Osteoblast (primary cell): ENCODE results near the gene MACROH2A1. TPM values are rescaled to one million over a fixed set of nuclear protein-coding genes. Genes with fewer than 3 reads are reported as not detected.

Experiments
- DNase-seq: peaks from one replicate; pipeline ENCODE4 v3.0.0; 2011; ENCODE audit warnings: low spot score, mixed read lengths; ENCODE audit not compliant: insufficient read length; ENCODE audit errors: missing footprints
- H2AFZ ChIP-seq: 2 replicates; pipeline ENCODE4 v1.6.0; 2011; ENCODE audit warnings: mild to moderate bottlenecking, low read length
- H3K27ac ChIP-seq: 2 replicates; pipeline ENCODE4 v1.5.1; 2011; ENCODE audit warnings: mild to moderate bottlenecking, low read depth, low read length, moderate library complexity
- H3K27me3 ChIP-seq: 2 replicates; pipeline ENCODE4 v1.6.0; 2012; ENCODE audit warnings: mild to moderate bottlenecking, control low read depth, inconsistent platforms, low read length, moderate library complexity; ENCODE audit not compliant: insufficient read depth
- H3K36me3 ChIP-seq: 2 replicates; pipeline ENCODE4 v1.5.1; 2011; ENCODE audit warnings: mild to moderate bottlenecking, low read length, control low read depth, moderate library complexity; ENCODE audit not compliant: insufficient read depth
- H3K4me1 ChIP-seq: 2 replicates; pipeline ENCODE4 v1.5.1; 2011; ENCODE audit warnings: mild to moderate bottlenecking, low read length, control low read depth, moderate library complexity; ENCODE audit not compliant: insufficient read depth
- H3K4me2 ChIP-seq: 2 replicates; pipeline ENCODE4 v1.6.0; 2011; ENCODE audit warnings: mild to moderate bottlenecking, low read length; ENCODE audit not compliant: insufficient read depth
- H3K4me3 ChIP-seq: fragments of 200-600 bp; sonication (generic); 3 replicates; pipeline ENCODE4 v1.5.1; 2012; ENCODE audit warnings: mild to moderate bottlenecking, low read length, inconsistent platforms; ENCODE audit not compliant: insufficient read depth
- H3K79me2 ChIP-seq: 2 replicates; pipeline ENCODE4 v1.6.0; 2012; ENCODE audit warnings: mild to moderate bottlenecking, low read length, control low read depth, inconsistent platforms; ENCODE audit not compliant: insufficient read depth
- H3K9me3 ChIP-seq: 2 replicates; pipeline ENCODE4 v1.5.1; 2011; ENCODE audit warnings: low read depth, low read length, control low read depth
- H4K20me1 ChIP-seq: 2 replicates; pipeline ENCODE4 v1.6.0; 2012; ENCODE audit warnings: mild to moderate bottlenecking, low read length, control low read depth; ENCODE audit not compliant: insufficient read depth
- total RNA-seq: library from RNA; depleted of rRNA; stranded (reverse); fragments of >200 nt; gene quantifications from 2 replicates; pipeline ENCODE4 v1.2.3, GENCODE V29; 2012
- TF ChIP-seq, protein P1 (sequence below): IDR thresholded peaks from 2 replicates; pipeline ENCODE4 v1.5.1; 2011; ENCODE audit warnings: mild to moderate bottlenecking, low read depth, low read length, moderate library complexity; ENCODE audit errors: extremely low read depth

MACROH2A1 gene
- total RNA-seq, 1 donor = 162 TPM

DNA sequence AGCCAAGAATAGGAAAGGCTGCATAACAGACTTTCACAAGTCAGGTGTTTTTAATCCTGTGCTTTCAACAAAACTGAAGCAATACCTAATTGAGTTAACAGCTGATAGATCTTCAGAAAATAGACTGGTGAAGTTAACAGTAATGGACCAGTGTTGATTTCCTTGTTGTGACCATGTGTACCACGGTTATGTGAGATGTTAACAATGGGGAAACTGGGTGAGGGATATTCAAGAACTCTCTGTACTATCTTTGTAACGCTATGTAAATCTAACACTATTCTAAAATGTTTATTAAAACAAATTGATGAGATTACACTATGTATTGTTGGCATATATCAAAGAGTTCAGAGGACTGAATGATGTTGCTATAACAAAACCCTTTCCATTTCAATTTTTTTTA, 36.9 kb downstream of the MACROH2A1 start:
- Histone ChIP-seq H3K36me3 (peaks cover 9% of the 10 kb centered on the region), H3K9me3 (no peaks in the 10 kb centered on the region), H3K4me2 (no peak overlapping the region), H3K27ac (no peak overlapping the region), H3K4me1 (peaks cover 20% of the 10 kb centered on the region), H3K4me3 (no peak overlapping the region), H4K20me1 (peaks cover 10% of the 10 kb centered on the region), H2AFZ (no peak overlapping the region), H3K79me2 (peaks cover 46% of the 10 kb centered on the region), H3K27me3 (no peaks in the 10 kb centered on the region)
- TF ChIP-seq, protein P1, sequence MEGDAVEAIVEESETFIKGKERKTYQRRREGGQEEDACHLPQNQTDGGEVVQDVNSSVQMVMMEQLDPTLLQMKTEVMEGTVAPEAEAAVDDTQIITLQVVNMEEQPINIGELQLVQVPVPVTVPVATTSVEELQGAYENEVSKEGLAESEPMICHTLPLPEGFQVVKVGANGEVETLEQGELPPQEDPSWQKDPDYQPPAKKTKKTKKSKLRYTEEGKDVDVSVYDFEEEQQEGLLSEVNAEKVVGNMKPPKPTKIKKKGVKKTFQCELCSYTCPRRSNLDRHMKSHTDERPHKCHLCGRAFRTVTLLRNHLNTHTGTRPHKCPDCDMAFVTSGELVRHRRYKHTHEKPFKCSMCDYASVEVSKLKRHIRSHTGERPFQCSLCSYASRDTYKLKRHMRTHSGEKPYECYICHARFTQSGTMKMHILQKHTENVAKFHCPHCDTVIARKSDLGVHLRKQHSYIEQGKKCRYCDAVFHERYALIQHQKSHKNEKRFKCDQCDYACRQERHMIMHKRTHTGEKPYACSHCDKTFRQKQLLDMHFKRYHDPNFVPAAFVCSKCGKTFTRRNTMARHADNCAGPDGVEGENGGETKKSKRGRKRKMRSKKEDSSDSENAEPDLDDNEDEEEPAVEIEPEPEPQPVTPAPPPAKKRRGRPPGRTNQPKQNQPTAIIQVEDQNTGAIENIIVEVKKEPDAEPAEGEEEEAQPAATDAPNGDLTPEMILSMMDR = no peak
- DNase-seq = no peak

DNA sequence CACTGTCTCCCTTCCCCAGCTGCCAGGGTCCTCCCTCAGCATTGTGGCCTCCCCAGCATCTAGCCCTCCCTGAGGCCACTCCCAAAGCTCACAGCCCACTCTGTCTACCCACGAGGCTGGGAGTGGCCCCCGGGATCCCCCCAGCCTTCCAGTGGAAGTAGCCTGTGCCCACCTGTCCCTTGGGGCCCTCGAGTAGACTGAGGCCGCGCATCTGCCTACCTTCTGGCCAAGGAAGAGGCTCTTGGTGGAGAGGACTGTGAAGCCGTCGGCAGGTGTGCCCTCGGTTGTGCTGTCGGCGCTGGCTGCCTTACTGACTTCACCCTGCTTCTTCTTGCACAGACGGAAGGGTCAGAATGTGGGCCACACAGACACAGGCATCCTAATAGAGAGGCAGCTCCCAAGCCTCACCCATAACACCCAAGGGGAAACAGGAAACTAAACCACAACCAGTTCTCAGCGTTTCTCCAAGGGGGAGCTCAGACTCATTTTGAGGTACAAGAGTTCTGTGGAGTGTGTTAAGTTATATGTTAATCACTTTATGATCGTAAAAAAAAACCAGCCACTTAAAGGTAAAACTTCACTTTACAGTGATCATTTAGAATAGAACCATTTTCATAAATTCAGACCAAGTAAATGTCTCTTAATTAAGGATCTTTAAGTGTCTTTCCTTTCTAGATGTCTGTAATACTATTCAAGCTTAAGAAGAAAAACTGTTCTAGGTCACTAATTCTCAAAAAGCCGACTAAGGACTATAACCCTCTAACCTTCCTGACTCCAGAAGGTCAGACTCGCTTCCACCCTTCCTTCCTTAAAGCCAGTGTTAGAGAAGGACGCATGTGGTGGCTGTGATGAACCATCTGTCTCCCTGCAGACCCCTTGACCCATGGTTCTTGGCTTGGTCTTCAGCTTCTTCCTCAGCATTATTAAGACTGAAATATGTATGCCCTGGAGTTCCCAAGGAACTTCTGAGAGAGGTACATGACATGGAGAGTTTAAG, 38.5 kb downstream of the MACROH2A1 start:
- Histone ChIP-seq H3K4me2 (no peak overlapping the region), H3K27ac (peak overlapping the region; percentile 30), H4K20me1 (peaks cover 7% of the 10 kb centered on the region), H3K79me2 (peaks cover 42% of the 10 kb centered on the region), H3K4me3 (no peak overlapping the region), H3K36me3 (peaks cover 9% of the 10 kb centered on the region), H3K9me3 (no peaks in the 10 kb centered on the region), H2AFZ (no peak overlapping the region), H3K27me3 (no peaks in the 10 kb centered on the region), H3K4me1 (peaks cover 35% of the 10 kb centered on the region)
- TF ChIP-seq, protein P1 = no peak
- no peak for DNase-seq

DNA sequence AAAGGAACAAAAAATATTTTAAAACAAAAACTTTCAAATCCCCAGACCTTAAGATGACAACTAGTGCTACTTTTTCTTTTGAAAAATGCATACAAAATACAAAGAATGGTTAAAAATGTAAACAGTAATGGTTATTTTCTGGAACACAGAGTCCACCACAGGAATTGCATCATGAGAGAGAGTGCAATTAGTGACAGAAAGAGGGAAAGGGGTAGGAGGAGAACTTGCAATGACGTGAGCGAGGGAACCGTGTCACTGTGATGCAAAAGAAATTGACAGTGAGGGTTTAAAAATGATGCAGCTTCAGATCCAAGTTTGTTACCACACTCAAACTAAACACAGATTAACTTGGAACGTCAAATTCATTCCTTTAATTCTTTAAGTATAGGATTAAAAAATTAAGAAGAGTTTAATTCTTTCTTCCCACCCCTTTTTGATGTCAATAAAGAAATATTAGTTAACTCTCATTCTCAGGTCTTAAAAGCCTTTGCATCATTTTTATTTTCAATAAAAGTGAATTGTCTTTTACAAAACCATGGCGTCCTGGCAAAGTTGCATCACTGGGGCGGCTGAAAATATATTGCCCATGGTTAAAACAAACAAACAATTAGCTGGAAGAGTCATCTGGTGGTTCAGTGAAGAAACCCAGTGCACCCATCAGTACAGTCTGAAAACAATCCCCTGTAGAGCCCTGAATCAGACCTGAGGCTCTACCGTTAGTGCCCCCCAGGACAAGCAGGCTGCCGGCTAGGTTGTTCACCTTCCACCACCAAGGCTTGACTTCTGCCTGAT, 39.5 kb downstream of the MACROH2A1 start:
- H3K9me3 ChIP-seq = no peaks in the 10 kb centered on the region
- H2AFZ ChIP-seq = no peak overlapping the region
- H3K79me2 ChIP-seq = peaks cover 33% of the 10 kb centered on the region
- peaks cover 4% of the 10 kb centered on the region for H3K36me3 ChIP-seq
- H3K27ac ChIP-seq = peak overlapping the region; percentile 30
- TF ChIP-seq, protein P1 = no peak
- H3K27me3 ChIP-seq = no peaks in the 10 kb centered on the region
- no peak for DNase-seq
- no peak overlapping the region for H3K4me2 ChIP-seq
- H4K20me1 ChIP-seq = peaks cover 7% of the 10 kb centered on the region
- peaks cover 41% of the 10 kb centered on the region for H3K4me1 ChIP-seq
- no peak overlapping the region for H3K4me3 ChIP-seq
